K562 treated with DMSO at 1 percent for 48 hours (cell line): ENCODE data around the gene CGB7. TPM values are rescaled to one million over a fixed set of nuclear protein-coding genes. Genes with fewer than 3 reads are reported as not detected.

Source experiments
- total RNA-seq: library from RNA; unstranded; fragments of 300-600 nt; gene quantifications from 2 replicates; pipeline ENCODE4 v1.2.3, GENCODE V29; 2022; ENCODE audit warnings: low replicate concordance; ENCODE audit errors: extremely low read depth

The CGB7 gene
- not detected in 2 replicates for total RNA-seq

DNA sequence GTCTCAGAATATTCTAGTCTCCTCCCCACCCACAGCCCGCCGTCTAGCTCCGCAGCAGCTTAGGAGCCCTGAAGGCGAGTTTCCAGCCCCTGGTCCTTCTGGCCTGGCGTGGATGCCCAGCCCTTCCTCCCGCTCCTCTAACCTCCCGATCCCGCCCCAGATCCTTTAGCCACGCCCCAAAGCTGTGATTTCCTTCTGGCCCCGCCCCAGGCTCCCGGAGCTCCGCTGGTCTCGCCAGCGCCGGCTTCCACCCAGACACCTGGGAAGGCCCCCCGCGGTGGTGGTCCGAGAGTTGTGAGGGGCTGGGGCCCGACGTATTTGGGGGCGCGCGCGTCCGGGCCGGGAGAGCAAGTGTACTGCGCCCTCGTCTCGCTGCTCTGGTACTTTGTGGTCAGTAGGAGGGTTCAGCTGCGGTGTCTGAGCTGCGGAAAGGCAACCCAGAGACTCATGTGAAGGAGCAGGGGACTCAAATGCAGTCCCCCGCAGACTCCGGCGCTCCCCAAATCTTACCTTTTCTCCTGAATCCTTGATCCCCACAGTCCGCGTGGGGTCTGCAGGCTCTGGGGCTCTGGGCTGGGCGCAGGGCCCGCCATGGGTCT is at the start of gene CGB7:
TSS of gene CGB7 (minus strand) at position 114 of the 599 bp plus-strand sequence. CDS start 2,374 bp downstream, outside the sequence.

DNA sequence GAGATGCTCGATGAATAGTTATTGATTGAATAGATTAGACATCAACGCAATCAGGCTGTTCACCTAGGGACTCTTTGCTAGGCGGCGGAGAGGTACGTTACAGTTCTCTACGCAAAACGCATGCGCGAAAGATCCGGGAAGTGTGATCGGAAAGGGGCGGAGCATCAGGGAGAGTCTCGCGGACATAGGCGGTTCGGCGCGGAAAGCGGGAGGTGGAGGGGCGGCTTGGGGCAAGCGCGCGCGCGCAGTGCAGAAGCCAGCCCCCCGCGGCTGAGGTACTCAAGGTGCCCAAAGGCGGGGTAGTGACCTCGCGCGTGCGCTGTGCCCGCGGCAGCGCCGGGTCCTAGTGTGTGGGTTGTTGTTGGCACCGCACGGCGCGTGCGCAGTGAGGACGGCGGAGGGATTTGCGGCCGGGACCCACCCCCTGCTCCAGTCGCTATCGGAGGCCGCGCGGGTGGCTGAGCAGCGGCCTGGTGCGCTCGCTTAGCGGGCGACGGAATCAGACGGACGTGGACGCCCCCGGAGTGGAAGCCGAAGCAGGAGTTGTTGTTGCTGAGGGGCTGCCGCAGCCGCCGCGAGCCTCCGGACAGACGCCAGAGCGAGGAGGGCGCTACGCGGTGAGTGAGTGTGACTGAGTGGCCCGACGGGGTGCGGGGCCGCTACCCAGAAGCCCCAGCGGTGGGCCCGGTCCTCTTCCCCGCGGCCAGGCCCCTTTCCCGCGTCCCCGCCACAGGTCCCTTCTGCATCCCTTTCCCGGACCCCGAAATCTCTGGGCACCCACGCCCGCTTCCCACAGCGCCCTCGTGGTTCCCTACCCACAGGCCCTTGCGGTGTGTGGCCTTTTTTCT is 27.7 kb upstream of the CGB7 start, which contains the start of gene SNRNP70:
TSS of gene SNRNP70 (plus strand) at position 432 of the 848 bp plus-strand sequence. CDS start 964 bp downstream, outside the sequence.

DNA sequence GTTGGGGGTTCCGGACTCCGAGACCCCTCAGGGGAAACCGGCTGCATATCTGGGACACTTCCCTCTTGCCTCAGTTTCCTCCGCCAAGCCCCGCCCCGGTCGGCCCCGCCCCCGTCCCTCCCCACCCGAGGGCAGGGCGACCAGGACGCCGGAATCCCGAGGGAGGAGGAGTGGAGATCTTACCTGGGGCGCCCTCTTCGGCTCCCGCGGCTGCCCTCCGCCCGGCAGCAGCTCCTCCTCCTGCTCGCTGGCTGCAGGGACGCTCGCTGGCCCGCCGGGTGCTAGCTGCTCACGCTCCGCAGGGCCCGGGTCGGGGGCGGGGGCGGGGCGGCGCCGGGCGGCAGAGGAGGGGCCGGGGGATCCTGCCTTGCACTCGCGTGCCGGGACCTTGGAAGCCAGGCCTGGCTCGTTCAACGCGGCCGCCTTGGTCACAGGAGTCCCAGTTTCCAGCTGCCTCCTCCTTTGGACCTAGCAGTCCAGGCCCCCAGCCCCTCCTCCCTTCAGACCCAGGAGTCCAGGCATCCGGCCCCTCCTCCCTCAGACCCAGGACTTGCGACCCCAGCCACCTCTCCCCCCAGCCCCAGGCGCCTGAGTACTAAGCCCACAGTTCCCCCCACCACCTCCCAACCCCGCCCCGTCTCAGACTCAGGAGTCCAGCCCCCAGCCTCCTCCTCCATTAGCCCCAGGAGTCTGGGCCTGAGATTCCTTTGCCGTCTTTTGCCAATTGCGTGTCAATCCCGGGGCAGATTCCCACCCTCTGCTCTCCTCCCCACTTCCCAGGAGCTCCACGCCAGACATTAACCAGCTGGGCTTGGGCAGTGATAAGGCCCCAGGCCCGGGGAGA is 7.4 kb upstream of the CGB7 start, which contains the start of gene NTF4:
TSS of gene NTF4 (minus strand) at position 51 of the 844 bp plus-strand sequence. CDS start 2,821 bp downstream, outside the sequence.

DNA sequence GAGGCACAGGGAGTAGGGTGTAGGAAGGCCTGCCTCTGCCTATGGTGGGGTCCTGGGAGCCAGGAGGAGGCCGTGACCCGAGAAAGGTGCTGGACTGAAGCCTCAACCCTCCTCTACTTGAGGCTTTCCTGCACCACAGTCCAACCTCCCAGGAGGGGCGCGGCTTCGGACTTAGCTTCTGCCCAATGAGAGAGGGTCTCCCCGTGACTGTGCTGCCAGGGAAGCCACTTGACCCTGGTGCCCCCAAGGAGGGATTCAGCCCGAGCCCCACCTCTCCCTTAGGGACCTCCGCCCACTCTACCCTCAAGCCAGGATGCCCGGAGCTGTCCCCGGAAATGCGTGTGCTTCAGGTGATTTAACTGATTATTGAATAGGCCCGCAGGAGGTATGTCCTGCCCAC is 8.5 kb downstream of the CGB7 start, which contains the start of gene CGB8:
TSS of gene CGB8 (minus strand) at position 101 of the 400 bp plus-strand sequence. CDS start 372 bp downstream, outside the sequence.

DNA sequence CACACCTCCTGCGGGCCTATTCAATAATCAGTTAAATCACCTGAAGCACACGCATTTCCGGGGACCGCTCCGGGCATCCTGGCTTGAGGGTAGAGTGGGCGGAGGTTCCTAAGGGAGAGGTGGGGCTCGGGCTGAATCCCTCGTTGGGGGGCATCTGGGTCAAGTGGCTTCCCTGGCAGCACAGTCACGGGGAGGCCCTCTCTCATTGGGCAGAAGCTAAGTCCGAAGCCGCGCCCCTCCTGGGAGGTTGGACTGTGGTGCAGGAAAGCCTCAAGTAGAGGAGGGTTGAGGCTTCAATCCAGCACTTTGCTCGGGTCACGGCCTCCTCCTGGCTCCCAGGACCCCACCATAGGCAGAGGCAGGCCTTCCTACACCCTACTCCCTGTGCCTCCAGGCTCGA is 14.0 kb downstream of the CGB7 start, which contains the start of gene CGB5:
TSS of gene CGB5 (plus strand) at position 301 of the 400 bp plus-strand sequence. CDS start 362 bp downstream, outside the sequence.

DNA sequence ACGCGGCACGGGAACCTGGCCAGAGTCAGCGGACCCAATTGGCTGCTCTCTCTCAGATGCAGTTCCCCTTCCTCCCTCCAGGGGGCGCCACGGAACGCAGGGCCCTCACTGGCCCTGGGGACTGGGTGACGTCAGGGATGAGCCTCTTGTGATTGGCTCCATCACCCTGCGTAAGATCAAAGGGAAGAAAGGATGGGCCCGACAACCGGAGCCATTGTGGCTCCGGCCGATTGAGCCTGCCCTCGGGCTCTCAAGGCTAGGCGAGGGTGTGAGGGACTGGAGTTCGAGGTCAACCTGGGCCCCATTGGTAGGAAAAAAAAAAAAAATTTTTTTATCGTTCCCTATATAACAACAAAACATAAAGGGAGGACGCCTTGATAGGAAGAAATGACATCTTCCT is 20.7 kb downstream of the CGB7 start, which contains the start of gene CGB1:
TSS of gene CGB1 (minus strand) at position 81 of the 400 bp plus-strand sequence. CDS start 184 bp downstream, outside the sequence.

DNA sequence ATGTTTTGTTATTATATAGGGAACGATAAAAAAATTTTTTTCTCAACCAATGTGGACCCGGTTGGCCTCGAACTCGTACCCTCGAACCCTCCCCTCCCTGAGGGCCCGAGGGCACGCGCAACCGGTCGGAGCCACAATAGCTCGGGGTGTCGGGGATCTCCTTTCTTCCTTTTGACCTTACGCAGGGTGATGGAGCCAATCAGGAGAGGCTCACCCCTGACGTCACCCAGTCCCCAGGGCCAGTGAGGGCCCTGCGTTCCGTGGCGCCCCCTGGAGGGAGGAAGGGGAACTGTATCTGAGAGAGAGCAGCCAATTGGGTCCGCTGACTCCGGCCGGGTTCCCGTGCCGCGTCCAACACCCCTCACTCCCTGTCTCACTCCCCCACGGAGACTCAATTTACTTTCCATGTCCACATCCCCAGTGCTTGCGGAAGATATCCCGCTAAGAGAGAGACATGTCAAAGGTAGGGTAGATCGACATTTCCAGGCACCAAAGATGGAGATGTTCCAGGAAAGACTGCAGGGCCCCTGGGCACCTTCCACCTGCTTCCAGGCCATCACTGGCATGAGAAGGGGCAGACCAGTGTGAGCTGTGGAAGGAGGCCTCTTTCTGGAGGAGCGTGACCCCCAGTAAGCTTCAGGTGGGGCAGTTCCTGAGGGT is 25.8 kb downstream of the CGB7 start, which contains the start of gene CGB2:
TSS of gene CGB2 (plus strand) at position 249 of the 660 bp plus-strand sequence. CDS start at position 455, 206 bp downstream.

DNA sequence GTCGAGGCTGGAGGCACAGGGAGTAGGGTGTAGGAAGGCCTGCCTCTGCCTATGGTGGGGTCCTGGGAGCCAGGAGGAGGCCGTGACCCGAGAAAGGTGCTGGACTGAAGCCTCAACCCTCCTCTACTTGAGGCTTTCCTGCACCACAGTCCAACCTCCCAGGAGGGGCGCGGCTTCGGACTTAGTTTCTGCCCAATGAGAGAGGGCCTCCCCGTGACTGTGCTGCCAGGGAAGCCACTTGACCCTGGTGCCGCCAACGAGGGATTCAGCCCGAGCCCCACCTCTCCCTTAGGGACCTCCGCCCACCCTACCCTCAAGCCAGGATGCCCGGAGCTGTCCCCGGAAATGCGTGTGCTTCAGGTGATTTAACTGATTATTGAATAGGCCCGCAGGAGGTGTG is 33.3 kb downstream of the CGB7 start, which contains the start of gene CGB3:
TSS of gene CGB3 (minus strand) at position 101 of the 400 bp plus-strand sequence. CDS start 362 bp downstream, outside the sequence.

DNA sequence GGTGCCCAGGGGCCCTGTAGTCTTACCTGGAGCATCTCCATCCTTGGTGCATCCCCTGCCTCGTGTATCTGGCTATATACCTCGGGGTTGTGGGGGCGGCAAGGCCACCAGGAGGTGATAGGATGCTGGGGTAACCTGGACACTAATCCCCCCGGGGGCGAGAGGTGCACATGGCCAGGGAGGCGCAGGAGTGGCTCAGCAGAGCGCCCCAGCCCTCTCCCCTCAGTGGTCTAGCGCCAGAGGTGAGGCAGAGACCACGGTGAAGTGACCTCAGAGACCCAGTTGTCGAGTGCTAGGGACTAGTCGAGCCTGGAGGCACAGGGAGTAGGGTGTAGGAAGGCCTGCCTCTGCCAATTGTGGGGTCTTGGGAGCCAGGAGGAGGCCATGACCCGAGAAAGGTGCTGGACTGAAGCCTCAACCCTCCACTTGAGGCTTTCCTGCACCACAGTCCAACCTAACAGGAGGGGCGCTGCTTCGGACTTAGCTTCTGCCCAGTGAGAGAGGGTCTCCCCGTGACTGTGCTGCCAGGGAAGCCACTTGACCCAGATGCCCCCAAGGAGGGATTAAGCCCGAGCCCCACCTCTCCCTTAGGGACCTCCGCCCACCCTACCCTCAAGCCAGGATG is 40.4 kb downstream of the CGB7 start, which contains the start of gene LHB:
TSS of gene LHB (minus strand) at position 51 of the 625 bp plus-strand sequence. CDS start at position 41, 10 bp downstream.

Other genes starting within 250 kb of the CGB7 start
- gene BCAT2, start 246.7 kb downstream of the CGB7 start, total RNA-seq = not detected in 2 replicates
- gene HSD17B14, start 221.3 kb downstream of the CGB7 start, total RNA-seq = not detected in 2 replicates
- gene PLEKHA4, start 189.1 kb downstream of the CGB7 start, total RNA-seq = not detected in 2 replicates
- not detected in 2 replicates for gene PPP1R15A, start 185.3 kb downstream of the CGB7 start, total RNA-seq
- not detected in 2 replicates for gene TULP2, start 159.0 kb downstream of the CGB7 start, total RNA-seq
- 924 and 1,522 TPM in 2 replicates for gene NUCB1, start 157.4 kb downstream of the CGB7 start, total RNA-seq
- gene DHDH, start 124.0 kb downstream of the CGB7 start, total RNA-seq = not detected in 2 replicates
- not detected in 2 replicates for gene BAX, start 102.9 kb downstream of the CGB7 start, total RNA-seq
- gene FTL, start 92.4 kb downstream of the CGB7 start, total RNA-seq = 5,393 and 6,511 TPM in 2 replicates
- 109 TPM in 1 of 2 replicates, not detected in the other for gene GYS1, start 64.4 kb downstream of the CGB7 start, total RNA-seq
- not detected in 2 replicates for gene RUVBL2, start 63.9 kb downstream of the CGB7 start, total RNA-seq
- not detected in 2 replicates for gene LHB, start 40.7 kb downstream of the CGB7 start, total RNA-seq
- gene CGB3, start 33.4 kb downstream of the CGB7 start, total RNA-seq = not detected in 2 replicates
- gene CGB2, start 25.9 kb downstream of the CGB7 start, total RNA-seq = not detected in 2 replicates
- not detected in 2 replicates for gene CGB1, start 20.9 kb downstream of the CGB7 start, total RNA-seq
- gene CGB5, start 13.9 kb downstream of the CGB7 start, total RNA-seq = not detected in 2 replicates
- gene CGB8, start 8.6 kb downstream of the CGB7 start, total RNA-seq = not detected in 2 replicates
- not detected in 2 replicates for gene NTF4, start 7.1 kb upstream of the CGB7 start, total RNA-seq
- gene KCNA7, start 14.9 kb upstream of the CGB7 start, total RNA-seq = not detected in 2 replicates
- gene SNRNP70, start 27.7 kb upstream of the CGB7 start, total RNA-seq = not detected in 2 replicates
- gene LIN7B, start 56.6 kb upstream of the CGB7 start, total RNA-seq = not detected in 2 replicates
- gene C19orf73, start 61.4 kb upstream of the CGB7 start, total RNA-seq = not detected in 2 replicates
- gene PPFIA3, start 61.8 kb upstream of the CGB7 start, total RNA-seq = not detected in 2 replicates
- not detected in 2 replicates for gene HRC, start 97.6 kb upstream of the CGB7 start, total RNA-seq
- 127 TPM in 1 of 2 replicates, not detected in the other for gene TRPM4, start 100.0 kb upstream of the CGB7 start, total RNA-seq